ENCODE results near the gene CTSF.

The CTSF gene

DNA sequence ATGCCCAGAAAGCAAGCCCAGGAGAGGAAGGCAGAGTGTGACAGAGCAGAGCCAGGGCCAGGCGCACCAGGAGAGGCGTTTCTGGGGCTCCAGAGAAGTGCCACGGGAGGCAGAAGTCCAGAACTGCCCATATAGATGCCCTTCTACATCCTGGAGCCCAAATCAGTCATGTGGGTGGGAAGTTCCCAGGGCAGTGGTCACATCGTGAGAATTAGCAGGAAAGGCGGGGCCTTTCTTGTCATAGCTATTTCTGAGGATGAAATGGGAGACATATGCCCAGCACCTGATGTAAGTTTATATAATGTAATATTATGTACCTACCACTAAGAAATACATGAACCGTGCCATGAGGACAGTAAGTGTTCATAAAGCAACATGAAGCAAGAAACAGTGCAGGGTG is 35.6 kb downstream of the CTSF start:
- TF ChIP-seq GATA2 (IDR thresholded peaks at IDR 0.05; ENCODE audit: low read depth, low read length) = no peak
- TF ChIP-seq GATA3 (IDR thresholded peaks at IDR 0.05; ENCODE audit: low read depth, low read length) = no peak

DNA sequence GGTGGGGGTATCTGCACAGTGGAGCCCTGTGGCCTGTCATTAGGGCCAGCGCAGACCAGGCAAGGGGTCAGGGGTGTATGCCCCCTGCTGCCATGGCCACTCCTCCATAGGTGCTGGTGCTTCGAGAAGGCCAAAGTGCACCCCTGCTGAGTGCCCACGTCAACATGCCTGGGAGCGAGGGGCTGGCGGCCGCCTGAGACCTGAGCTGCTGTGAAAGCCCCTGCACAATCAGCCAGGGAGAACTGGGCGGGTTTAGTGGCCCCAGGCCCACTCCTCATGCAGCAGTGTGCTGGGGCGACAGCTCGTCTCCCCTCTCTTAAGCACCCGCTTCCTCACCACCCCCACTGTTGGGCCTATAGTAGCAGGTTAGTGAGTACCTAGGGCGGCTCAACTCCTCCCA is 36.6 kb downstream of the CTSF start:
- TF ChIP-seq GATA3 (IDR thresholded peaks at IDR 0.05; ENCODE audit: low read depth, low read length) (no peak), GATA2 (IDR thresholded peaks at IDR 0.05; ENCODE audit: low read depth, low read length) (no peak)

DNA sequence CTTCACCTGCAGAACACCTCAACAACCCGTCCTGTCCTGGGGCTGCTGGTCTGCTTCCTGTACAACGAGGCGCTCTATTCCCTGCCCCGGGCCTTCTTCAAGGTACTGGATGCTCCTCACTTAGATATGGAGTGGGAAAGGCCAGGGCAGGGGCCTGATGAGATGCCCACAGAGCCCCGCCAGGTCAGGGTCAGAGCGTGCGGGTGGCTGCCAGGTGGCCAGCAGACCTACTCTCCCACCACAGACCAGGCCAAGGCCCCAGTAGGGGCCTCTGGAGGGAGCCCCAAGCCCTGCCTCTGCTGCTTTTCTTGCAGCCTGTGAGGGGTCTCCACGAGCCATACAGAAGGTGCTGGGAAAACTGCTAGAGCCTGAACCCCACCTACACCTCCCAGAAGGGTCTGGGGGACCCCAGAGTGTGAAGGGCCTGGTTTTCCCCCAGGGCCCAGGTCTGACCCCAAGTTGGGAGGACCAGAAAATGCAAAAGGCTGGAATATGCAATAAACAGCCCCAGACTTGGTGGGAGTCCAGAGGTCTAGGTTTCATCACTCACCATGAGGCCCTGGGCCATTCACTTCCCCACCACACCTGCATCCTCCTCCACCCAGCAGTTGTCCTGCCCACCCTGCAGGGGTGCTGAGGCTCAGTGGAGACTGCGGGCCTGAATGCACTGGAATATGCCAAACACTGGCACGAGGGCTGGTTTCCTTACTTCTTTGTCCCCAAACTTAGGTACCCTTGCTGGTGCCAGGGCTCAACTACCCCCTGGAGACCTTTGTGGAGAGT is 37.3 kb downstream of the CTSF start:
- TF ChIP-seq GATA3 (IDR thresholded peaks at IDR 0.05; ENCODE audit: low read depth, low read length) (no peak), GATA2 (IDR thresholded peaks at IDR 0.05; ENCODE audit: low read depth, low read length) (no peak)

DNA sequence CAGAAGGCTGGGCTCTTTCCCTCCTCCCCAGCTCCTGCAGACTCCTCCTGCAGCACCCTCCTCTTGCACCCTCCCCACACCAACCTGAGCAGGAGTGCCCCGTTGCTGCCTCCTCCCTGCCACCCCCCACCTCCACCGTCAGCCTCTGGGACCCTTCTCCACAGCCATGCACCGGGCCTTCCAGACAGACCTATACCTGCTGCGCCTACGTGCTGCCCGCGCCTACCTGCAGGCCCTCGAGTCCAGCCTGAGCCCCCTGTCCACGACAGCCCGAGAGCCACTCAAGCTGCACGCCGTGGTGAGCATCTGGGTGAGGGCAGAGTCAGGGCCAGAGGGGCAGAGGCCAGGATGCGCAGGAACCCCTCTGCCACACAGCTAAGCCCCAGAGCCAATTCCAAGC is 38.8 kb downstream of the CTSF start:
- no peak for TF ChIP-seq GATA3 (IDR thresholded peaks at IDR 0.05; ENCODE audit: low read depth, low read length)
- no peak for TF ChIP-seq GATA2 (IDR thresholded peaks at IDR 0.05; ENCODE audit: low read depth, low read length)

DNA sequence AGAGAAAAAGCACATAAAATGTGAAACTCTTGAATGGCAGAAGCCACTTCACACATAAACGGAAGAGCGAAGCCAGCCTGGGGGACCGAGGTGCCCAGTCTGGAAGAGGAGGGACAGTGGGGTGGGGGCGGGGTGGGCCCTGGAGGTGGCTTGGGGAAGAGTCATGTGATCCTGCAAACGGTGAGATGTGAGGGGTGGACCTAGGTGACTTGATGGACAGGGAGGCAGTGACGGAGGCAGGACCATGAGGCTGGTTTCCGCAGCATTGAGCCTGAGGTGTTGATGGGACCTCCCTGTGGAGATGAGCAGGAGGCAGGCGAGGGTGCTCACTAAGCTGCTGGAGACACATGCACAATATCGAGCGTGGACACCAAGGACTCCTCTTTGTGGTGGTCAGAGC is 39.3 kb downstream of the CTSF start:
- no peak for TF ChIP-seq GATA3 (IDR thresholded peaks at IDR 0.05; ENCODE audit: low read depth, low read length)
- no peak for TF ChIP-seq GATA2 (IDR thresholded peaks at IDR 0.05; ENCODE audit: low read depth, low read length)

DNA sequence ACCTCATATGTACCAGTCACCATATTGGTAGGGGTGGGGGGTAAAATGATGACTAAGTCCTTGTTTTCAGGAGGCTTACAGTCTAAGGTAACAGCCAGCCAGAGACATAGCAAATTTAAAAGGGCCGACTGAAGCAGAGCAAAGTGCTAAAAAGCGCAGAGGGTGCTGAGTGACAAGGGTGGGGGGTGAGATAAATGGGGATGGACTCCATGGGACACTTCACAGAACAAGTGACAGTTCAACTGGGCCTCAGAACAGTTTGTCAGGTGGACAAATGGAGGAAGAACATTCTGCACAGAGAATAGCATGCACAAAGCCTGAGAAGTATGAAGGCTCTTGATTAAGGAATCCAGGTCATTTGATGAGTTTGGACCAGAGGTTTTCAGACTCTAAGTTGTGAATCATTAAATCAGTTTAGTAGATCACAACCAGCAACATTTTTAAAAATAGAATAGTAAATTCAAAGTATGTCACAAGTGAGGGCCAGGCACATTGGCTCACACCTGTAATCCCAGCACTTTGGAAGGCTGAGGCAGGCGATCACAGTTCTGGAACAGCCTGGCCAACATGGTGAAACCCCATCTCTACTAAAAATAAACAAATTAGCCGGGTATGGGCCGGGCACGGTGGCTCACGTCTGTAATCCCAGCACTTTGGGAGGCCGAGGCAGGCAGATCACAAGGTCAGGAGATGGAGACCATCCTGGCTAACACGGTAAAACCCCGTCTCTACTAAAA is 43.9 kb downstream of the CTSF start:
- TF ChIP-seq GATA2 (IDR thresholded peaks at IDR 0.05; ENCODE audit: low read depth, low read length) = no peak

DNA sequence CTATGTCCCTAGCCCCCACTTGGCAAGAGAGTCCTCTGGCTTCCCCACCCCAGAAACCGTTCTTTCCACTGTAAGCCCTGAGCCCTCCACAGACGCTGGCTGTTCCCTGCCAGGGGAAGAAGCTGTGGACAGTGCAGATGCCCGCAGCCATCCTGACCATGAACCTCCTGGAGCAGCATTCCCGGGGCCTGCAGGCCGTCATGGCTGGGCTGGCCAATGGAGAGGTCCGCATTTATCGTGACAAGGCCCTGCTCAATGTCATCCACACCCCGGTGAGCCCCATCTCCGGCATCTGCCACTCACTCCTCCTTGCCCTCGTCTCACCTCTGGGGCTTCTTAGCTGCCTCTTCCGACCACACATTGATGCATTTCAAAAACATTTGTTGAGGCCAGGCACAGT is 44.8 kb downstream of the CTSF start:
- TF ChIP-seq GATA3 (IDR thresholded peaks at IDR 0.05; ENCODE audit: low read depth, low read length) (no peak), GATA2 (IDR thresholded peaks at IDR 0.05; ENCODE audit: low read depth, low read length) (no peak)
